Natural killer cell treated with Interleukin-12 subunit alpha and Interleukin-12 subunit beta and Interleukin-15 and Interleukin-18, amount 100 ng/mL, for 72 hours (primary cell): ENCODE data around the gene PRM1. TPM values are rescaled to one million over a fixed set of nuclear protein-coding genes. Genes with fewer than 3 reads are reported as not detected.

Experiments used
- ATAC-seq, 2 donors: fragments of 150-1000 bp; cut with Tn5 transposase in 1 of 2; sonication (Bioruptor Pico), chemical (Tn5 transposase) in 1 of 2; 2 replicates each; pipeline ENCODE4 v1.10.0; 2021
- DNase-seq: peaks from one replicate; pipeline ENCODE4 v3.0.0; 2022; ENCODE audit warnings: low spot score
- H3K27ac Mint-ChIP-seq, 2 donors: 1 replicate in 1 of 2; 2 replicates in 1 of 2; pipeline ENCODE4 v1.8.0; 2022; ENCODE audit warnings: mixed read lengths in 2 of 2, mild to moderate bottlenecking in 1 of 2, moderate library complexity in 1 of 2
- H3K27me3 Mint-ChIP-seq, 2 donors: 1 replicate in 1 of 2; 2 replicates in 1 of 2; pipeline ENCODE4 v1.8.0; 2022; ENCODE audit warnings: mixed read lengths in 2 of 2
- H3K36me3 Mint-ChIP-seq: one replicate; pipeline ENCODE4 v1.8.0; 2022; ENCODE audit warnings: mixed read lengths
- H3K4me1 Mint-ChIP-seq, 2 donors: 1 replicate in 1 of 2; 2 replicates in 1 of 2; pipeline ENCODE4 v1.8.0; 2022; ENCODE audit warnings: low read depth in 2 of 2, mixed read lengths in 2 of 2, mild to moderate bottlenecking in 1 of 2
- H3K4me3 Mint-ChIP-seq: one replicate; pipeline ENCODE4 v1.8.0; 2022; ENCODE audit warnings: mixed read lengths
- H3K9me3 Mint-ChIP-seq: 2 replicates; pipeline ENCODE4 v1.8.0; 2022; ENCODE audit warnings: mixed read lengths
- total RNA-seq, 2 donors: library from RNA; stranded (reverse); gene quantifications; one replicate each; pipeline ENCODE4 v1.2.3, GENCODE V29; 2022

The PRM1 gene
- total RNA-seq, 2 donors from 2014 or later = not detected

GRCh38 chr16:11277607-11278337 lies 3.4 kb downstream of the PRM1 start:
- Mint-ChIP-seq H3K4me1 (no peaks in the 10 kb centered on the region), H3K27ac (no peak overlapping the region), H3K36me3 (no peaks in the 10 kb centered on the region), H3K27me3 (peaks cover 16 to 23% of the 10 kb centered on the region in 2 donors), H3K4me3 (no peak overlapping the region), H3K9me3 (no peaks in the 10 kb centered on the region)
- DNase-seq (no peak), ATAC-seq (no peak)

GRCh38 chr16:11276896-11277593 lies 4.1 kb downstream of the PRM1 start:
- no peak overlapping the region for H3K4me3 Mint-ChIP-seq
- H3K4me1 Mint-ChIP-seq = no peaks in the 10 kb centered on the region
- H3K27ac Mint-ChIP-seq = no peak overlapping the region
- no peaks in the 10 kb centered on the region for H3K9me3 Mint-ChIP-seq
- no peak for DNase-seq
- H3K36me3 Mint-ChIP-seq = no peaks in the 10 kb centered on the region
- ATAC-seq = no peak
- peaks cover 9 to 20% of the 10 kb centered on the region in 2 donors for H3K27me3 Mint-ChIP-seq

- peak in 1 of 2 donors; percentile 5 for ATAC-seq
- Mint-ChIP-seq H3K36me3 (no peaks in the 10 kb centered on the region), H3K4me1 (no peaks in the 10 kb centered on the region), H3K4me3 (no peak within 1 kb of the TSS), H3K27me3 (peaks cover 7 to 18% of the 10 kb centered on the region in 2 donors), H3K9me3 (no peaks in the 10 kb centered on the region), H3K27ac (no peak within 1 kb of the TSS)
- DNase-seq = no peak
Measured at GRCh38 chr16:11276143-11276895, 4.8 kb downstream of the PRM1 start, which contains the start of gene PRM2. Gene PRM2, minus strand, starts transcription at chr16:11276480. Its CDS starts 110 bp downstream, at chr16:11276370.

- peaks cover 18 to 21% of the 10 kb centered on the region in 2 donors for H3K27me3 Mint-ChIP-seq
- no peaks in the 10 kb centered on the region for H3K4me1 Mint-ChIP-seq
- no peak for ATAC-seq
- H3K27ac Mint-ChIP-seq = no peak overlapping the region
- DNase-seq = no peak
- no peaks in the 10 kb centered on the region for H3K9me3 Mint-ChIP-seq
- H3K4me3 Mint-ChIP-seq = no peak overlapping the region
- no peaks in the 10 kb centered on the region for H3K36me3 Mint-ChIP-seq
Measured at GRCh38 chr16:11274964-11275363, 6.2 kb downstream of the PRM1 start.

GRCh38 chr16:11273721-11274324 lies 7.3 kb downstream of the PRM1 start:
- H3K36me3 Mint-ChIP-seq = no peaks in the 10 kb centered on the region
- no peaks in the 10 kb centered on the region for H3K4me1 Mint-ChIP-seq
- no peak overlapping the region for H3K4me3 Mint-ChIP-seq
- peaks cover 21 to 22% of the 10 kb centered on the region in 2 donors for H3K27me3 Mint-ChIP-seq
- no peak for DNase-seq
- no peak for ATAC-seq
- H3K27ac Mint-ChIP-seq = no peak overlapping the region
- H3K9me3 Mint-ChIP-seq = no peaks in the 10 kb centered on the region

GRCh38 chr16:11272921-11273720 lies 8.0 kb downstream of the PRM1 start, which contains the start of gene PRM3:
Gene PRM3, minus strand, starts transcription at chr16:11273629. Its CDS starts 34 bp downstream, at chr16:11273595.
- no peak for DNase-seq
- no peaks in the 10 kb centered on the region for H3K36me3 Mint-ChIP-seq
- H3K27me3 Mint-ChIP-seq = peaks cover 27 to 29% of the 10 kb centered on the region in 2 donors
- H3K4me3 Mint-ChIP-seq = no peak within 1 kb of the TSS
- ATAC-seq = no peak
- no peaks in the 10 kb centered on the region for H3K4me1 Mint-ChIP-seq
- H3K9me3 Mint-ChIP-seq = no peaks in the 10 kb centered on the region
- no peak within 1 kb of the TSS for H3K27ac Mint-ChIP-seq

- Mint-ChIP-seq H3K9me3 (no peaks in the 10 kb centered on the region), H3K4me3 (no peak overlapping the region), H3K27ac (no peak overlapping the region), H3K36me3 (no peaks in the 10 kb centered on the region), H3K27me3 (peaks cover 28 to 35% of the 10 kb centered on the region in 2 donors), H3K4me1 (no peaks in the 10 kb centered on the region)
- no peak for ATAC-seq
- no peak for DNase-seq
Measured at GRCh38 chr16:11272484-11272883, 8.6 kb downstream of the PRM1 start.

GRCh38 chr16:11271610-11272009 lies 9.5 kb downstream of the PRM1 start:
- H3K4me3 Mint-ChIP-seq = no peak overlapping the region
- H3K36me3 Mint-ChIP-seq = no peaks in the 10 kb centered on the region
- H3K27me3 Mint-ChIP-seq = peaks cover 22 to 29% of the 10 kb centered on the region in 2 donors
- H3K4me1 Mint-ChIP-seq = no peaks in the 10 kb centered on the region
- no peak overlapping the region for H3K27ac Mint-ChIP-seq
- ATAC-seq = no peak
- no peaks in the 10 kb centered on the region for H3K9me3 Mint-ChIP-seq
- no peak for DNase-seq

- DNase-seq = no peak
- peaks cover 22 to 28% of the 10 kb centered on the region in 2 donors for H3K27me3 Mint-ChIP-seq
- no peaks in the 10 kb centered on the region for H3K36me3 Mint-ChIP-seq
- no peaks in the 10 kb centered on the region for H3K9me3 Mint-ChIP-seq
- no peaks in the 10 kb centered on the region for H3K4me1 Mint-ChIP-seq
- ATAC-seq = no peak
- peak overlapping the region in 1 of 2 donors; percentile 30 for H3K27ac Mint-ChIP-seq
- H3K4me3 Mint-ChIP-seq = no peak overlapping the region
Measured at GRCh38 chr16:11270602-11271162, 10.4 kb downstream of the PRM1 start.

- Mint-ChIP-seq H3K4me1 (peaks cover 8 to 9% of the 10 kb centered on the region in 2 donors), H3K9me3 (no peaks in the 10 kb centered on the region), H3K4me3 (no peak within 1 kb of the TSS), H3K27ac (no peak within 1 kb of the TSS), H3K27me3 (peaks cover 16 to 28% of the 10 kb centered on the region in 2 donors), H3K36me3 (no peaks in the 10 kb centered on the region)
- no peak for ATAC-seq
- DNase-seq = no peak
Measured at GRCh38 chr16:11268921-11269375, 12.2 kb downstream of the PRM1 start, which contains the start of gene TNP2. Gene TNP2, minus strand, starts transcription at chr16:11269325. Its CDS starts 63 bp downstream, at chr16:11269262.

- no peak for ATAC-seq
- H3K36me3 Mint-ChIP-seq = no peaks in the 10 kb centered on the region
- peaks cover 22 to 29% of the 10 kb centered on the region in 2 donors for H3K4me1 Mint-ChIP-seq
- no peaks in the 10 kb centered on the region for H3K9me3 Mint-ChIP-seq
- H3K27ac Mint-ChIP-seq = no peak overlapping the region
- DNase-seq = no peak
- H3K4me3 Mint-ChIP-seq = no peak overlapping the region
- H3K27me3 Mint-ChIP-seq = peaks cover 18 to 23% of the 10 kb centered on the region in 2 donors
Measured at GRCh38 chr16:11265124-11265523, 16.0 kb downstream of the PRM1 start.

GRCh38 chr16:11264155-11264832 lies 16.8 kb downstream of the PRM1 start:
- Mint-ChIP-seq H3K27me3 (peaks cover 14 to 26% of the 10 kb centered on the region in 2 donors), H3K4me3 (peak overlapping the region; percentile 56), H3K36me3 (no peaks in the 10 kb centered on the region), H3K4me1 (peaks cover 29 to 38% of the 10 kb centered on the region in 2 donors), H3K9me3 (no peaks in the 10 kb centered on the region), H3K27ac (peak overlapping the region; percentile 48 to 58)
- ATAC-seq (peak in 1 of 2 donors; percentile 3), DNase-seq (no peak)
